ENCODE measurements around the gene ZIC2. TPM values are rescaled to one million over a fixed set of nuclear protein-coding genes. Genes with fewer than 3 reads are reported as not detected.
"Not testable (repeated sequence)": the region's sequence is repeated elsewhere in the genome, so short reads cannot be mapped to it uniquely, and the experiment has no call there.

Gene ZIC2
- total and polyA plus RNA-seq, 2 experiments from 2014 or later: not detected

DNA sequence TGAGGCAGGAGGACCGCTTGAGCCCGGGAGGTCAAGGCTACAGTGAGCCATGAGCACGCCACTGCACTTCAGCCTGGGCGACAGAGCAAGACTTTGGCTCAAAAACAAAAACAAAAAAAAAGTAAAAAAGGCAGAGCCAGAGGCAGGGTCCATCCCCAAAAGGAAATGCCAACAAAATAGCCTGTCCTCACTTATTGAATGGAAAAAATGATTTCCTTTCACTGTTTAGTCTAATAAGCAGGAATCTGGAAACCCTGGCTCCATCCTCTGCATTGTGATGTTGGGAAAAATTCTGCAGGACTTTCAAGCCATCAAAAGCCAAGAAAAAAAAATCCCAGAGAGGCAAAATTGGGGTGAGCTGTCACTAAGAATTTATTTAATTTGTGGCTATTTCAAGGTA, 33.2 kb upstream of the ZIC2 start:
- peaks cover 59% of the 10 kb centered on the region for H3K27me3 ChIP-seq (replicated peaks; ENCODE audit: insufficient read depth)
- H3K79me2 ChIP-seq (ENCODE audit: insufficient read depth): no peaks in the 10 kb centered on the region
- no peak overlapping the region for H3K27ac ChIP-seq
- no peak for DNase-seq
- in situ Hi-C loops (cut with MboI): no loop called here
- 40 to 56% methylated on average over 4 of the region's 4 CpGs for WGBS, 2 experiments (ENCODE audit: low coverage in 1 of 2, low lambda C conversion rate in 2 of 2, missing lambda C conversion rate in 2 of 2)
- no peaks in the 10 kb centered on the region for H3K4me1 ChIP-seq (ENCODE audit: insufficient read depth)
- no peaks in the 10 kb centered on the region for H3K36me3 ChIP-seq (ENCODE audit: low read depth)
- no peaks in the 10 kb centered on the region for H3K9me2 ChIP-seq (ENCODE audit: insufficient read depth)
- H3K4me2 ChIP-seq (ENCODE audit: unreplicated experiment): no peak overlapping the region
- no peaks in the 10 kb centered on the region for H4K20me1 ChIP-seq (ENCODE audit: insufficient read depth)
- H3K4me3 ChIP-seq: no peak overlapping the region
- no peaks in the 10 kb centered on the region for H3F3A ChIP-seq (ENCODE audit: insufficient read depth)
- H3K9ac ChIP-seq: no peak overlapping the region
- no peak for TF ChIP-seq EZH2phosphoT487 (IDR thresholded peaks at IDR 0.05; ENCODE audit: insufficient read depth, low read depth)
- no peak for TF ChIP-seq EZH2 (IDR thresholded peaks at IDR 0.05; ENCODE audit: insufficient read depth, poor library complexity, severe bottlenecking)
- no peaks in the 10 kb centered on the region for H3K9me3 ChIP-seq (ENCODE audit: low read depth)
- H2AFZ ChIP-seq: no peak overlapping the region

DNA sequence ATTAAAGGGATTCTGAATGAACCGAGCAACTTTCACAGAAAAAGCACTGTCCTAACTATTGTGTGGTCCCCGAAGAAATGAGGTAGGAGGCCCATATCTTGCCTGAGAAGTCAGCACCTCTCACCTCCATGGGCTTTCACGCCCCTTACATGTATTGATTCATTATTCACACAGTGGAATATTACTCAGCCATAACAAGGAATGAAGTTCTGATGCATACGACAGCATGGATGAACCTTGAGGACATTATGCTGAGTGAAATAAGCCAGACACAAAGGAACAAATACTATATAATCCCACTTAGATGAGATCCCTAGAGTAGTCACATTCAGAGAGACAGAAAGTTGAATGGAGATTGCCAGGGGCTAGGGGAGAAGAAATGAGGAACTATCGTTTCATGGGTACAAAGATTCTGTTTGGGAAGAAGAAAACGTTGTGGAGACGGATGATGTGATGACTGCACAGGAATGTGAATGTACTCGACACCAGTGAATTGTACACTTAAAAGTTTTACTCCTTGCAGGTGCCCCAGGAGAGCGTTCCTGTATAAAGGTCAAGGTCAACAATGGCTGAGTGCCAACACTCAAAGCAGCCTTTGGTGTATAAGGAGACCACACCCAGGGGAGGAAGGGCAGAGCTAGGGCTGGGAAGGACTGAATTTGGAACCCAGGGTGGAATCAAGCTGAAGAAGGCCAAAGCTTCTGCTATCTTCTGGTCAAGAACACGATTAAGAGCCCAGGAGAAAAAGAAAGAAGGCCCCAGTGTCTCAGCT, 32.5 kb upstream of the ZIC2 start:
- H3K36me3 ChIP-seq (ENCODE audit: low read depth): no peaks in the 10 kb centered on the region
- no peaks in the 10 kb centered on the region for H3F3A ChIP-seq (ENCODE audit: insufficient read depth)
- no peak overlapping the region for H3K27ac ChIP-seq
- 36% methylated on average over 10 of the region's 10 CpGs for WGBS, 2 experiments (ENCODE audit: low coverage in 1 of 2, low lambda C conversion rate in 2 of 2, missing lambda C conversion rate in 2 of 2)
- H3K4me1 ChIP-seq (ENCODE audit: insufficient read depth): no peaks in the 10 kb centered on the region
- DNase-seq: no peak
- no peak overlapping the region for H3K4me3 ChIP-seq
- no peaks in the 10 kb centered on the region for H3K79me2 ChIP-seq (ENCODE audit: insufficient read depth)
- peaks cover 65% of the 10 kb centered on the region for H3K27me3 ChIP-seq (replicated peaks; ENCODE audit: insufficient read depth)
- in situ Hi-C loops (cut with MboI): no loop called here
- no peak overlapping the region for H3K4me2 ChIP-seq (ENCODE audit: unreplicated experiment)
- H3K9me3 ChIP-seq (ENCODE audit: low read depth): no peaks in the 10 kb centered on the region
- TF ChIP-seq EZH2phosphoT487 (IDR thresholded peaks at IDR 0.05; ENCODE audit: insufficient read depth, low read depth): no peak
- TF ChIP-seq EZH2 (IDR thresholded peaks at IDR 0.05; ENCODE audit: insufficient read depth, poor library complexity, severe bottlenecking): no peak
- no peak overlapping the region for H2AFZ ChIP-seq
- no peak overlapping the region for H3K9ac ChIP-seq
- no peaks in the 10 kb centered on the region for H3K9me2 ChIP-seq (ENCODE audit: insufficient read depth)
- H4K20me1 ChIP-seq (ENCODE audit: insufficient read depth): no peaks in the 10 kb centered on the region

DNA sequence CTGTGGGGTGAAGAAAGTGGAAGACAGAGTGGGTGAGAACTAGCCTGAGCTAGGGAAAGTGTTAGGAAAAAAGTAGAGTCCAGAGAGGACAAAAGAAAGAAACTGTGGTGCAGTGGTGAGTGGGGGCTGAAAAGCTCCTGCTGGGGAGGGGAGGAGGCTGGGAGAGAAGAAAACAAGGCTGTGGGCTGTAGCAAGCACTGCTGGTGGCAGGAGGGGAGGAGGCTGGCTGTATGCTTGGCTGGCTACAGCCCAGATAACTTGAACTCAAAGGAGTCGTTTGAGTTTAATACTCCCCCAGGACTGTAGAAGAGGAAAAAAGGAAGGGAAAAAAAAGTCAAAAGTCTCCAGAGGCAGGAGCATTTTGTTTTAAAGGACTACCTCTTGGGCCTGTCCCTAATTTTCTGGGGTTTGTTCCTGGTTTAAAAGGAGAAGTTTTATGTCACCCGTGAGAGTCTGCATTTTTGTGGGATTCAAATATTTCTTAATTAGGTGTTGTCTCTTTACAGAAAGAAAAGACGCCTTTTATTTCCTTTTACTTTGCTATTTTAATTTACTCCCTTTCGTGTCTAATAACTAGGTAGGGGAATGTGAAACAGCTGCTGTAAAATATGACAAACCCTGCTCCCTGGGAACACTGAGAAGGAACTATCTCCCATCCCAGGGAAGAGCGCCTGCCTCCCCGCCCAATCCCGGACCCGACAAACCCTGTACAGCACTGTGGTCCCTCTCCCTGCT, 31.7 kb upstream of the ZIC2 start:
- no peaks in the 10 kb centered on the region for H3K79me2 ChIP-seq (ENCODE audit: insufficient read depth)
- WGBS, 2 experiments (ENCODE audit: low coverage in 1 of 2, low lambda C conversion rate in 2 of 2, missing lambda C conversion rate in 2 of 2): 41 to 44% methylated on average over 8 of the region's 8 CpGs
- H3F3A ChIP-seq (ENCODE audit: insufficient read depth): no peaks in the 10 kb centered on the region
- H4K20me1 ChIP-seq (ENCODE audit: insufficient read depth): no peaks in the 10 kb centered on the region
- no peaks in the 10 kb centered on the region for H3K9me2 ChIP-seq (ENCODE audit: insufficient read depth)
- no peak overlapping the region for H2AFZ ChIP-seq
- H3K4me2 ChIP-seq (ENCODE audit: unreplicated experiment): no peak overlapping the region
- DNase-seq: no peak
- no peaks in the 10 kb centered on the region for H3K9me3 ChIP-seq (ENCODE audit: low read depth)
- in situ Hi-C loops (cut with MboI): no loop called here
- peaks cover 72% of the 10 kb centered on the region for H3K27me3 ChIP-seq (replicated peaks; ENCODE audit: insufficient read depth)
- no peak overlapping the region for H3K4me3 ChIP-seq
- no peaks in the 10 kb centered on the region for H3K36me3 ChIP-seq (ENCODE audit: low read depth)
- no peak overlapping the region for H3K27ac ChIP-seq
- TF ChIP-seq EZH2phosphoT487 (IDR thresholded peaks at IDR 0.05; ENCODE audit: insufficient read depth, low read depth) (no peak), EZH2 (IDR thresholded peaks at IDR 0.05; ENCODE audit: insufficient read depth, poor library complexity, severe bottlenecking) (no peak)
- H3K4me1 ChIP-seq (ENCODE audit: insufficient read depth): no peaks in the 10 kb centered on the region
- no peak overlapping the region for H3K9ac ChIP-seq

DNA sequence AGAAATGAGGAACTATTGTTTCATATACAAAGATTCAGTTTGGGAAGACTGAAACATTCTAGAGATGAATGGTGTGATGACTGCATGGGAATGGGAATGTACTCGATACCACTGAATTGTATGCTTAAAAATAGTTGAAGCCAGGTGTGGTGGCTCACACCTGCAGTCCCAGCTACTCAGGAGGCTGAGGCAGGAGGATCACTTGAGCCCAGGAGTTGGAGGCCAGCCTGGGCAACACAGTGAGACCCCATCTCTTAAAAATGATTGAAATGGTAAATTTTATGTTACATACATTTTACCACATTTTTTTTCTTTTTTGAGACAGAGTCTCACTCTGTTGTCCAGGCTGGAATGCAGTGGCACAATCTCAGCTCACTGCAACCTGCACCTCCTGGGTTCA, 29.9 kb upstream of the ZIC2 start:
- H3K4me2 ChIP-seq (ENCODE audit: unreplicated experiment); H3K9me2 ChIP-seq (ENCODE audit: insufficient read depth); H3F3A ChIP-seq (ENCODE audit: insufficient read depth); H3K4me1 ChIP-seq (ENCODE audit: insufficient read depth); H3K36me3 ChIP-seq (ENCODE audit: low read depth); H3K79me2 ChIP-seq (ENCODE audit: insufficient read depth); H3K9me3 ChIP-seq (ENCODE audit: low read depth); H3K9ac ChIP-seq; H3K4me3 ChIP-seq; H3K27ac ChIP-seq; H4K20me1 ChIP-seq (ENCODE audit: insufficient read depth); DNase-seq; H2AFZ ChIP-seq; in situ Hi-C loops (cut with MboI): not testable (repeated sequence)
- peaks cover 83% of the 10 kb centered on the region for H3K27me3 ChIP-seq (replicated peaks; ENCODE audit: insufficient read depth)
- 86 to 96% methylated on average over 1 of the region's 1 CpG for WGBS, 2 experiments (ENCODE audit: low coverage in 1 of 2, low lambda C conversion rate in 2 of 2, missing lambda C conversion rate in 2 of 2)
